ENCODE data around the gene MTERF4. TPM values are rescaled to one million over a fixed set of nuclear protein-coding genes. Genes with fewer than 3 reads are reported as not detected.
"Not testable (repeated sequence)": the region's sequence is repeated elsewhere in the genome, so short reads cannot be mapped to it uniquely, and the experiment has no call there.

The MTERF4 gene
- total and polyA plus RNA-seq, 2 of the 4 experiments (the other 2 are of a cell fraction) = 26.6 to 33.3 TPM

DNA sequence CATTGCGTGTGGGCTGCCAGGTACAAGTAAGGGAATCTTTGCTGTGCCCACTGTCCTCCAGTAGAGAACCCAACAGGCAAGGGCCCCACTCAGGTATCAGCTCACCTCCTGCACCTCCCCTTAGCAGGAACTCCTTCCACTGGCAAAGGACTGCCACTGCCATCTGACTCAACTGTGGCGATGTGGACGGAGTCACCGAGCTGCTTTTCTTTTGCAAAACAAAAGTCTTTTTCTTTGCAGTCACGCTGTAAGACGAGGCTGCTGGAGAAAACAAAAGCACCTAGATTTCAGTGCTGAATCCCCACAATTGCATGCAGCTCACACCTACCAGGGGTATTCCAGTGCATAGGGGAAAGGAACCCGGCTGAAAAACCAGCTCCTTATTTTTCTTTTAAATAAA is 7.9 kb downstream of the MTERF4 start:
- H4K5ac ChIP-seq (ENCODE audit: low read depth, low read length) = no peak overlapping the region
- H2BK20ac ChIP-seq (ENCODE audit: low read depth, low read length) = no peak overlapping the region
- WGBS, 2 experiments (ENCODE audit: extremely low coverage in 2 of 2, insufficient read length in 1 of 2) = 100% methylated on average over 3 of the region's 7 CpGs; no CpG with 5 or more reads in 1 of the 2 experiments
- no peak for TF ChIP-seq CHD1 (IDR thresholded peaks at IDR 0.05; ENCODE audit: low read depth, low read length)
- H3K79me1 ChIP-seq (ENCODE audit: low read depth in 1 of 2, low read length in 2 of 2) = peaks cover 10 to 15% of the 10 kb centered on the region in 2 experiments
- H3K18ac ChIP-seq (ENCODE audit: low read depth, low read length) = no peak overlapping the region
- no peak overlapping the region for H2AK5ac ChIP-seq (ENCODE audit: low read depth, low read length)
- ChIA-PET CTCF (no interaction called here), POLR2A (ENCODE audit: unreplicated experiment) (no interaction called here)
- no peak overlapping the region for H3K9ac ChIP-seq (ENCODE audit: low read depth, low read length)
- H2BK15ac ChIP-seq (ENCODE audit: low read depth, low read length) = no peak overlapping the region
- no peak overlapping the region for H3K27ac ChIP-seq (ENCODE audit: insufficient read depth, low read length)
- DNase-seq (no peak), ATAC-seq (ENCODE audit: low read depth) (no peak)
- no peaks in the 10 kb centered on the region for H3K27me3 ChIP-seq (ENCODE audit: control insufficient read depth, insufficient read depth, low read length)
- H3K4me2 ChIP-seq (ENCODE audit: low read depth, low read length) = no peak overlapping the region
- H3K9me3 ChIP-seq (ENCODE audit: control insufficient read depth, insufficient read depth, low read length) = no peaks in the 10 kb centered on the region
- no peak overlapping the region for H3K56ac ChIP-seq (ENCODE audit: extremely low read depth, insufficient read depth, low read length)
- H4K20me1 ChIP-seq (ENCODE audit: insufficient read depth, low read length) = 0 out of 2 replicates have a peak, but pooled peaks cover 2% of the 10 kb centered on the region
- no peak overlapping the region for H4K91ac ChIP-seq (ENCODE audit: insufficient read depth, low read depth, low read length)
- intact Hi-C loops (cut with micrococcal nuclease) (no loop called here), in situ Hi-C loops (cut with MboI; ENCODE audit: low sequenced_read_pairs) (no loop called here), dilution Hi-C loops (cut with HindIII; ENCODE audit: low sequenced_read_pairs, unreplicated experiment) (no loop called here)
- 0 out of 2 replicates have a peak, but pooled peaks cover 3% of the 10 kb centered on the region for H3K9me1 ChIP-seq (ENCODE audit: insufficient read depth, low read length)
- no peak overlapping the region for H2AK9ac ChIP-seq (replicated peaks; ENCODE audit: low read depth, low read length, poor library complexity)
- H2BK120ac ChIP-seq (ENCODE audit: low read depth, low read length) = no peak overlapping the region
- H3K36me3 ChIP-seq (ENCODE audit: control insufficient read depth, insufficient read depth, low read length) = peaks cover 46% of the 10 kb centered on the region
- no peak overlapping the region for H4K8ac ChIP-seq (ENCODE audit: low read depth in 2 of 2, low read length in 2 of 2)
- H2BK5ac ChIP-seq (ENCODE audit: low read depth, low read length, poor library complexity, severe bottlenecking) = no peak overlapping the region
- no peak overlapping the region for H3K23ac ChIP-seq (ENCODE audit: low read depth, low read length)
- no peak overlapping the region for H3K4me3 ChIP-seq (ENCODE audit: insufficient read depth, low read depth, low read length)
- H3K4me1 ChIP-seq (ENCODE audit: control insufficient read depth, insufficient read depth, low read length) = no peaks in the 10 kb centered on the region
- H3K14ac ChIP-seq (replicated peaks; ENCODE audit: low read depth, low read length) = no peak overlapping the region
- no TSS peak for BruUV-seq (replicated peaks)
- H2AFZ ChIP-seq (replicated peaks; ENCODE audit: low read length, poor library complexity) = no peak overlapping the region
- H3K4ac ChIP-seq (ENCODE audit: low read depth, low read length) = no peak overlapping the region

DNA sequence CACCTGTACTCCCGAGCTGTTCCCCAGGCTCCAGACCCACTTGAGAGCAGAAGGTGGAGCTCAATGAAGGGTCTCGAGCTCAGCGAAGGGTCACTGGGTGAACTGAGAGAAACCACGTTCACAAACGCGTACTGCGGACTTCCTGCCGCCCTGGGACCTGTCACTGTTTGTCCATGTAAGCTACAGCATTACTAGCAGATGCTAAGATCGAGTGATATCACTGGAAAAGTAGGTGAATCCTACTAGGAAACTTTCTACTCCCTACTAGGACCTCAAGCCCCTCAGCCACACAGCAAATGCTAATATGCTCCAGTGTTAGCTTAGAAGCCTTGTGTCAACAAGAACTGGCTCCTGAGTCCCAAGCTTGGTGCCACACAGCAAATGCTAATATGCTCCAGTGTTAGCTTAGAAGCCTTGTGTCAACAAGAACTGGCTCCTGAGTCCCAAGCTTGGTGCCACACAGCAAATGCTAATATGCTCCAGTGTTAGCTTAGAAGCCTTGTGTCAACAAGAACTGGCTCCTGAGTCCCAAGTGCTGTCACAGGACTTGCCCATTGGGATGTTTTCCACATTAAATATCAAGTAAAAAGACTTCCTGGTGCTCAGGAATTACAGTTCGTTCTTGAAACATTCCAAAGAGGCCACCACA is 8.8 kb downstream of the MTERF4 start:
- H3K4me2 ChIP-seq (ENCODE audit: low read depth, low read length); H3K4me1 ChIP-seq (ENCODE audit: control insufficient read depth, insufficient read depth, low read length); DNase-seq; H2AK9ac ChIP-seq (replicated peaks; ENCODE audit: low read depth, low read length, poor library complexity); H3K9me1 ChIP-seq (ENCODE audit: insufficient read depth, low read length); H3K23ac ChIP-seq (ENCODE audit: low read depth, low read length); H2AFZ ChIP-seq (replicated peaks; ENCODE audit: low read length, poor library complexity); H3K27ac ChIP-seq (ENCODE audit: insufficient read depth, low read length); H4K5ac ChIP-seq (ENCODE audit: low read depth, low read length); H2AK5ac ChIP-seq (ENCODE audit: low read depth, low read length); H4K91ac ChIP-seq (ENCODE audit: insufficient read depth, low read depth, low read length); POLR2A ChIA-PET (ENCODE audit: unreplicated experiment); H4K20me1 ChIP-seq (ENCODE audit: insufficient read depth, low read length); H3K9ac ChIP-seq (ENCODE audit: low read depth, low read length); H2BK20ac ChIP-seq (ENCODE audit: low read depth, low read length); H2BK120ac ChIP-seq (ENCODE audit: low read depth, low read length); H3K27me3 ChIP-seq (ENCODE audit: control insufficient read depth, insufficient read depth, low read length); in situ Hi-C loops (cut with MboI; ENCODE audit: low sequenced_read_pairs); H3K9me3 ChIP-seq (ENCODE audit: control insufficient read depth, insufficient read depth, low read length); H2BK15ac ChIP-seq (ENCODE audit: low read depth, low read length); H4K8ac ChIP-seq (ENCODE audit: low read depth in 2 of 2, low read length in 2 of 2); BruUV-seq (replicated peaks); dilution Hi-C loops (cut with HindIII; ENCODE audit: low sequenced_read_pairs, unreplicated experiment); H3K18ac ChIP-seq (ENCODE audit: low read depth, low read length); H3K4me3 ChIP-seq (ENCODE audit: insufficient read depth, low read depth, low read length); ATAC-seq (ENCODE audit: low read depth); H3K14ac ChIP-seq (replicated peaks; ENCODE audit: low read depth, low read length); H3K4ac ChIP-seq (ENCODE audit: low read depth, low read length); H2BK5ac ChIP-seq (ENCODE audit: low read depth, low read length, poor library complexity, severe bottlenecking); H3K56ac ChIP-seq (ENCODE audit: extremely low read depth, insufficient read depth, low read length); intact Hi-C loops (cut with micrococcal nuclease); CTCF ChIA-PET: not testable (repeated sequence)
- 93% methylated on average over 3 of the region's 10 CpGs; no CpG with 5 or more reads in 1 of the 2 experiments for WGBS, 2 experiments (ENCODE audit: extremely low coverage in 2 of 2, insufficient read length in 1 of 2)
- H3K36me3 ChIP-seq (ENCODE audit: control insufficient read depth, insufficient read depth, low read length) = peaks cover 53% of the 10 kb centered on the region
- H3K79me1 ChIP-seq (ENCODE audit: low read depth in 1 of 2, low read length in 2 of 2) = peaks cover 10 to 15% of the 10 kb centered on the region in 2 experiments

Data from IMR-90 (cell line).